Measurements from ENCODE around the gene AGPAT4.
"Not testable (repeated sequence)": the region's sequence is repeated elsewhere in the genome, so short reads cannot be mapped to it uniquely, and the experiment has no call there.

The AGPAT4 gene
- 25.5 to 92.8 (median 52.3) reads per million in 18 experiments for total RNA-seq

- DNase-seq: peak; percentile 94 to 95
Measured at GRCh38 chr6:161273752-161274487, at the start of gene AGPAT4. AGPAT4 (minus strand) TSS chr6:161274061; CDS start chr6:161232213, 41,848 bp downstream.

DNA sequence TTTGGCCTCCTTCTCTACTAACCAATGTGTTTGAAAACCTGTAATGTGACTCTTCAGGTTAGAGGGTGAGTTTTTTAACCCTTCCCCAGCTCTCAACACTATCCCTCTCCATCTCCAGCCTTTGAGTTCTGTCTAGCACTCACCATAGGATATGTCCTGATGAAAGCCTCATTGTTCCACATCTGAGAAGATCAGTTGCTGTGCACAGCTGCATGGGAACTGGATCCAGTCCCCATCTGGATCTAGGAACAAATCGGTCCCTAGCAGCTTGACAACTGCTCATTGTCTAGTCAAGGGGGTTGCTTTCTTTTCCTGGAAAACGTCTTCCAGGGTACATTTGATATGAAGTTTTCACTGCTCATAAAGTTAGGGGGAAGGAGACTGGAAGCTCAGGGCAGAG, 45.4 kb upstream of the AGPAT4 start:
- DNase-seq: no peak

GRCh38 chr6:161318456-161318855, 44.6 kb upstream of the AGPAT4 start:
- no peak for DNase-seq

- no peak for DNase-seq
Measured at GRCh38 chr6:161316531-161316930, 42.7 kb upstream of the AGPAT4 start.

- DNase-seq: not testable (repeated sequence)
Measured at GRCh38 chr6:161315246-161315917, 41.5 kb upstream of the AGPAT4 start.

DNA sequence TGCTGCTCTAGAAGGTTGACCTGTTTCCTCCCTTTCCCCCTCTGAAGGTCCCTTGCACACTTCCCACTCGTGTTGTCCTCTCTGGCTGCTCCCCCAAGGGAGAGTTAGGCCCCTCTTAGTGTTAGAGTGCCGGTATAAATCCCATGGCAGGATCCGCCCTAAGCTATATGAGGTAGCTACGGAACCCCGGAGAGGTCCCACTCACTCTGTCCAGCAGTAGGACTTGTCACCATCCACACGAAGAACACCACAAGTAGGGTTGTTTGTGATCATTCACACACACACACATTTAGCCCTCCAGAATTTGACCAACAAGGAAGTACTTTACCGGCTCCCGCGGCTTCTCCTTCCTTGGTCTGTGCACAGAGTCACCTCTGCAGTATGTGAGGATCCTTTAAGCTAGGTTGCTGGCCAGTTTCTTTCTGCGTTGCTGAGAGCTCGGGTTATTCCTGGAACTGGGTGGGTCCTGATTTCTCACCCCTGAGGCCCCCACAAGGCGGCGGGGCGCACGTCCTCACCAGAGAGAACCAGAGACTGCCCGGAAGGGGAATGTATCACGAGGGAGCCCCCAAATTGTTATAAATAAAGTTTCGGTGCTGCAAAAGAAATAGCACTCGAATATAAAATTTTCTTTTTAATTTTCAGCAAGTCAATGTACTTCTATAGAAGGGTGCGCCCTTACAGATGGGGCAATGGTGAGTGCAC, 40.8 kb upstream of the AGPAT4 start:
- not testable (repeated sequence) for DNase-seq

GRCh38 chr6:161313940-161314509, 40.2 kb upstream of the AGPAT4 start:
- DNase-seq: no peak

DNA sequence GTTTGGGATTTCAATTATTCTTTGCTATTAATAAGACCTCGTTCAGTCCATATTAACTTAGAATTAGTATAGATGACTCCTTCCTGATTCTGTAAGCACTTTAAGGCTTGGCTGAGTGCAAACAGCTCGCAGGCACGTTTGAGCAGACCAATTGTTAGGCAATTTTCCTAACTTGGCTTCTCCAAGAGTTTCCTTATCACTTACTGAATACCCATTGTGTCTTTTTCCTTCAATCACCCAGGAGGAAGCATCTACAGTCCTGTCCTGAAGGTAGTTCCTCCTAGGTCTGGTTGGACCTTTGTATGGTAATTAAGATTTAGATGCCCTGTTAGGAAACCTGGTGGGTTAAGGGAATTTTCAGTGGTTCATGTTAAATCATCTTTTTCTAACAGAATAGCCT, 39.6 kb upstream of the AGPAT4 start:
- not testable (repeated sequence) for DNase-seq

DNA sequence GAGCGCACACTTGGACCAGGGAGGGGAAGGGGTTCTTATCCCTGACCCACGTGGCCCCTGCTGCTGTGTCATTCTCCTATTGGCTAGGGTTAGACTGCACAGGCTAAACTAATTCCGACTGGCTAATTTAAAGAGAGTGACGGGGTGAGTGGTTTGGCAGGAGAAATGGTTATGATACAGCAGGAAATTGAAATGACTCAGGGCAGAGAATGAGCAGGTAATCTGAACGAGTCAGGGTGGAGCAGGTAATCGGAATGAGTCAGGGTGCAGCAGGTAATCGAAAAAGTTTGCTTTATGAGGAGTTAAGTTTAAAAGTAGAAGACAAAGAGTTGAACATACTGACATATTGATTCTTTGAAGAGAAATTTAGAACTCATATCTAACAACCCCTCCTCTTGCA, 35.9 kb upstream of the AGPAT4 start:
- not testable (repeated sequence) for DNase-seq

GRCh38 chr6:161308075-161308655, 34.3 kb upstream of the AGPAT4 start:
- no peak for DNase-seq

DNA sequence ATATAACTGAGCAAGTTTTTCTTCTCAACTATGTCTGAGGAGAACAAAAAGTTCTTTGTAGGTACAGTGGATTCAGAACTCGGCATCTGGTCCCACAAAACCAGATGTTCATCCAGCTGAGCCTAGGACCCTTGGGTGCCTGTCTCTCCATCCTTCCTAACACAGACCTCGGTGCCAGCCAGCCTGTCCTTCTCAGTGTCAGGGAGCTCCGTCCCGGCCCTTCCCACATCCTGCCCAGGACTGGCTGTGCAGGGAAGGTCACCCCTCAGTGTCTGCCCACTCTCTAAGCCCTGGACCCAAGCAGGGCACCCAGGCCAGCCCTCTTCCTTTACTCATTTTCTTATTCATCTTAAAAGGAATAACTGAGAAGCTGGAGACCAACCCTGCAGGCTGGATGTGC, 32.0 kb upstream of the AGPAT4 start:
- no peak for DNase-seq

GRCh38 chr6:161303628-161304340, 29.9 kb upstream of the AGPAT4 start:
- no peak for DNase-seq

DNA sequence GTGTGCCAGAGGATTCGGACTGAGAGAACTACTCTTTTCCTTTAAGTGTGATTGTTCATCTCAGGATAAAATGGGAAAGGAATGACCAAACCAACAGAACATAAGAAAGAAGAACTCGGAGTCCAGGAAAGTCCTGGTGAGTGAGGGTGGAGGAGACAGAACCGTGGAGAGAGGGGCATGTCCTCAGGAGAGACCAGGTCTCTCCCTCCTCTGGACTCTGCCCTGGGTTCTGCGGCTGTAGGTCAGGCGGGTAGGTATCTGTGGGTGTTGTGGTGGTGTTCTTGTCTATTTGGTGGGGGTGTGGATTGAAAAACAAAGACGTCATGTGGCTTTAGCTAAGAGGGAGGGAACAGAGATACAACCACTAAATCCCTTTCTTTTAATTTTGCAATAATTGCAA, 29.1 kb upstream of the AGPAT4 start:
- no peak for DNase-seq

- no peak for DNase-seq
Measured at GRCh38 chr6:161301338-161301737, 27.5 kb upstream of the AGPAT4 start.

- DNase-seq: no peak
Measured at GRCh38 chr6:161300823-161301222, 27.0 kb upstream of the AGPAT4 start.

- DNase-seq: no peak
Measured at GRCh38 chr6:161299726-161300125, 25.9 kb upstream of the AGPAT4 start.

DNA sequence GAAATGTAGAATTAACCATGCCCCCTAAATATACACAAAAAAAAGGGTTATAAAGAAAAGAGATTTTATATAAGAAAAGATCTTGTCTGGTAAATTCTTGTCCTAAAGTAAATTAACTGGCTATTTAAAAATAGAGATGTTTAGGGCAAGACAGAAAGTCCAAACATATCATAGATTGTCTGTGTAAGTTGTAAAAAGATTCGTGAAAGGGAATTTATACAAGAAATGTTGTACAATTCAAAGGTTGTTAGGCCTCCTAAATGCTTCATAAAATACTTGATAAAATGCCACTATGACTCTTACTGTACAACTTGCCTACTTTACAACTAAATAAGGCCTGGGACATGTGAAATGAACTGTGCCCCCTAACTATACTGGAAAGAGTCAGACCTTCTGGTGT, 21.9 kb upstream of the AGPAT4 start:
- DNase-seq: no peak

DNA sequence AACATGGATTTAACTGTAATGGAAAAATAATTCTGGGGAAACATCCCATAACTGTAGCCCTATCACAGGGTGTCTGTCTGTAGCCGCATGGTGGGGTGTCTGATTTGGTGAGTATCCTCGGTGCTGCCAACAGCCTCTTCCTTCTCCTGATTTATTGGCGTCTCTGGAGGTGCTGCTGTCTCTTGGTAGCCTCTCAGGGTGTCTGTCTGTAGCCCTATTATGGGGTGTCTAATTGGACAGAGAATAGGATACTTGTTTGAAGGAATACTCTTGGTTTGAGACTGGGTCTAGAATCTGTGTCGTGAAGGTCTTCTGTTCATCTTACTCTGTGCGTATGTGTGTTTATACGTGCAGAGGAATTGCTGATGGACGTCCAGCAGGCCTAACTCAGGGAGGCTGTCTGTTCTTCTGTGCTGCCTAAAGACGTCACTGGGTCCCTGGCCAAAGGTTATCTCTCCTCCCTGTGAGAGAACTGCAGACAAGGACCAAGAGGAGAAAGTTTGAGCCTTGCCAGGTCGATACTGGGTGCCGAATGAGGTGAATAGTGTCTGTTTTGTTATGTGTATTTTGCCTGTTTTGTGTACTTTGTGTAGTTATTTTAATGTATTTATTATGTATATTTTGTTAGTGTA, 18.9 kb upstream of the AGPAT4 start:
- DNase-seq: no peak

GRCh38 chr6:161292145-161292544, 18.3 kb upstream of the AGPAT4 start:
- no peak for DNase-seq

DNA sequence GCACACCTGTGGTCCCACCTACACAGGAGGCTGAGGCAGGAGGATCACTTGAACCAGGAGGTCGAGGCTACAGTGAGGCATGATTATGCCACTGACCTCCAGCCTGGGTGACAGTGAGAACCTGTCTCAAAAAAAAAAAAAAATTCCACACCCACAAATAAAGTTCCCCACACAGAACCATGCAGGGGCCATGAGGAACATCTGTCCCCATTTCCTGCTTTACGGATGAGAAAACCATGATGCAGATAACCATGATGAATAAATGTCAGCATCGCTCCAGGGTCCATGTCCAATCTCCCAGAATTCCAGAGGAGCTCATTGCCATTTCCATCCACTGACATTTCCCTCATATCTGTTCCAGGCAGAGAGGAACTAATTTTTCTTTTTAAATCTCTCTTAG, 16.9 kb upstream of the AGPAT4 start:
- no peak for DNase-seq

GRCh38 chr6:161284653-161285052, 10.8 kb upstream of the AGPAT4 start:
- no peak for DNase-seq

GRCh38 chr6:161281092-161281491, 7.2 kb upstream of the AGPAT4 start:
- no peak for DNase-seq

Measured in inflammatory macrophage (primary cell).